Colonic mucosa (tissue), 4 donors: ENCODE results near the gene ENOSF1. TPM values are rescaled to one million over a fixed set of nuclear protein-coding genes. Genes with fewer than 3 reads are reported as not detected.
A peak's percentile ranks its signal among the peaks of the same experiment; 100 is the strongest.
"Not testable (repeated sequence)": the region's sequence is repeated elsewhere in the genome, so short reads cannot be mapped to it uniquely, and the experiment has no call there.

Experiments
- DNase-seq: peaks from one replicate; pipeline ENCODE4 v3.0.0-alpha.2; 2020
- H3K27ac ChIP-seq: fragments of 200-600 bp; one replicate; pipeline ENCODE4 v1.8.0; 2021
- H3K27me3 ChIP-seq: fragments of 200-600 bp; one replicate; pipeline ENCODE4 v1.8.0; 2021
- H3K36me3 ChIP-seq: fragments of 200-600 bp; one replicate; pipeline ENCODE4 v1.8.0; 2021
- H3K4me1 ChIP-seq: fragments of 200-600 bp; one replicate; pipeline ENCODE4 v1.8.0; 2021; ENCODE audit warnings: mild to moderate bottlenecking
- H3K4me3 ChIP-seq: fragments of 200-600 bp; one replicate; pipeline ENCODE4 v1.8.0; 2021
- H3K9ac ChIP-seq, 2 donors: one replicate each; pipeline ENCODE4 v1.7.0; 2013; ENCODE audit warnings: control low read depth in 2 of 2, low read depth in 2 of 2, low read length in 2 of 2
- H3K9me3 ChIP-seq: fragments of 200-600 bp; one replicate; pipeline ENCODE4 v1.8.0; 2021
- intact Hi-C: fragments of 100-400 bp; cut with DNase I; formaldehyde crosslinking; loops from one replicate; pipeline ENCODE4 v1.14.1; 2022
- total RNA-seq, 2 donors: library from RNA; stranded (reverse); fragmentation: NEBNext Ultra II Directional in 1 of 2; extraction: Animal tissue kit (Norgen Biotek cat#: 25700) in 1 of 2; gene quantifications; one replicate each; pipeline ENCODE4 v1.2.1, GENCODE V29; 2021
- TF ChIP-seq, protein P1 (sequence below): fragments of 200-600 bp; IDR thresholded peaks from one replicate; pipeline ENCODE4 v1.8.0; 2022; ENCODE audit warnings: antibody characterized with exemption, mild to moderate bottlenecking
- donor health status: healthy.
- donor health status: DM: no; HTN: no; CAD: no.
- donor health status: DM: no; HTN: no; CAD: no.

Gene ENOSF1
- total RNA-seq, 2 donors from 2014 or later: 51.7 to 103 TPM

- no peak for DNase-seq
- H3K9ac ChIP-seq: no peak overlapping the region
- TF ChIP-seq, protein P1, sequence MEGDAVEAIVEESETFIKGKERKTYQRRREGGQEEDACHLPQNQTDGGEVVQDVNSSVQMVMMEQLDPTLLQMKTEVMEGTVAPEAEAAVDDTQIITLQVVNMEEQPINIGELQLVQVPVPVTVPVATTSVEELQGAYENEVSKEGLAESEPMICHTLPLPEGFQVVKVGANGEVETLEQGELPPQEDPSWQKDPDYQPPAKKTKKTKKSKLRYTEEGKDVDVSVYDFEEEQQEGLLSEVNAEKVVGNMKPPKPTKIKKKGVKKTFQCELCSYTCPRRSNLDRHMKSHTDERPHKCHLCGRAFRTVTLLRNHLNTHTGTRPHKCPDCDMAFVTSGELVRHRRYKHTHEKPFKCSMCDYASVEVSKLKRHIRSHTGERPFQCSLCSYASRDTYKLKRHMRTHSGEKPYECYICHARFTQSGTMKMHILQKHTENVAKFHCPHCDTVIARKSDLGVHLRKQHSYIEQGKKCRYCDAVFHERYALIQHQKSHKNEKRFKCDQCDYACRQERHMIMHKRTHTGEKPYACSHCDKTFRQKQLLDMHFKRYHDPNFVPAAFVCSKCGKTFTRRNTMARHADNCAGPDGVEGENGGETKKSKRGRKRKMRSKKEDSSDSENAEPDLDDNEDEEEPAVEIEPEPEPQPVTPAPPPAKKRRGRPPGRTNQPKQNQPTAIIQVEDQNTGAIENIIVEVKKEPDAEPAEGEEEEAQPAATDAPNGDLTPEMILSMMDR: peak; percentile 55
- H3K9me3 ChIP-seq: no peaks in the 10 kb centered on the region
- no peak overlapping the region for H3K27ac ChIP-seq
- H3K36me3 ChIP-seq: no peaks in the 10 kb centered on the region
- H3K4me1 ChIP-seq: no peaks in the 10 kb centered on the region
- intact Hi-C loops: loop anchor here (2.0 kb wide), 1 partner anchor 89 kb away; no protein-coding TSS in a partner anchor
- no peaks in the 10 kb centered on the region for H3K27me3 ChIP-seq
- H3K4me3 ChIP-seq: no peak overlapping the region
Measured at GRCh38 chr18:741931-742512, 29.6 kb upstream of the ENOSF1 start.

- no peak overlapping the region for H3K9ac ChIP-seq
- no peaks in the 10 kb centered on the region for H3K27me3 ChIP-seq
- no peaks in the 10 kb centered on the region for H3K9me3 ChIP-seq
- TF ChIP-seq, protein P1: no peak
- H3K4me3 ChIP-seq: no peak overlapping the region
- no peak overlapping the region for H3K27ac ChIP-seq
- H3K36me3 ChIP-seq: no peaks in the 10 kb centered on the region
- no peaks in the 10 kb centered on the region for H3K4me1 ChIP-seq
- DNase-seq: no peak
- intact Hi-C loops: no loop called here
Measured at GRCh38 chr18:732371-732770, 19.9 kb upstream of the ENOSF1 start.

DNA sequence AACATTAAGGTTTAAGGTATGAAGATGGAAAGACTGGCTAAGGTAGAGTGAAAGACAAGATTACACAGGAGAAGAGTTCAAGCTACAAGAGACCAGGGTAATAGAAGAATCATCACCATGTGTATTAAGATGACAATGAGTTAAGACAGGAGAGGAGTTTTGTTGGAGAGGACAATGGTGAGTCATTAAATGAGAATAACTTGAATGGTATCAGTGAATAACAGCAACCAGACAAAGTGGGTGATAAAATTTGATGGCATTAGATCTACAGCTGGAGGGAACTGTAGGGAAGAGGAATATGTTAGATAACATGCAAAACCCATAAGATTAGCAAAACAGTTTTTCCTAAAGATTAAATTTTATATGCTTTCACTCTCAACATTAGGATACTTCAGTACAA, 18.8 kb upstream of the ENOSF1 start:
- intact Hi-C loops: no loop called here
- DNase-seq: no peak
- H3K36me3 ChIP-seq: no peaks in the 10 kb centered on the region
- no peaks in the 10 kb centered on the region for H3K4me1 ChIP-seq
- TF ChIP-seq, protein P1: no peak
- H3K27me3 ChIP-seq: no peaks in the 10 kb centered on the region
- H3K9me3 ChIP-seq: no peaks in the 10 kb centered on the region
- H3K4me3 ChIP-seq: no peak overlapping the region
- no peak overlapping the region for H3K9ac ChIP-seq
- H3K27ac ChIP-seq: no peak overlapping the region

- TF ChIP-seq, protein P1: no peak
- H3K27me3 ChIP-seq: no peaks in the 10 kb centered on the region
- H3K4me3 ChIP-seq: no peak overlapping the region
- no peak for DNase-seq
- H3K36me3 ChIP-seq: no peaks in the 10 kb centered on the region
- no peaks in the 10 kb centered on the region for H3K9me3 ChIP-seq
- intact Hi-C loops: no loop called here
- no peak overlapping the region for H3K27ac ChIP-seq
- no peaks in the 10 kb centered on the region for H3K4me1 ChIP-seq
- H3K9ac ChIP-seq: no peak overlapping the region
Measured at GRCh38 chr18:730692-731091, 18.3 kb upstream of the ENOSF1 start.

- H3K9ac ChIP-seq, H3K27ac ChIP-seq, intact Hi-C loops: not testable (repeated sequence)
Measured at GRCh38 chr18:730120-730519, 17.7 kb upstream of the ENOSF1 start.

GRCh38 chr18:725646-726045, 13.2 kb upstream of the ENOSF1 start:
- Histone ChIP-seq H3K4me1 (no peaks in the 10 kb centered on the region), H3K9ac (no peak overlapping the region), H3K27ac (no peak overlapping the region), H3K9me3 (no peaks in the 10 kb centered on the region), H3K4me3 (no peak overlapping the region), H3K27me3 (no peaks in the 10 kb centered on the region), H3K36me3 (no peaks in the 10 kb centered on the region)
- TF ChIP-seq, protein P1: no peak
- intact Hi-C loops: no loop called here
- no peak for DNase-seq

More at GRCh38 chr18:730120-730519, 17.7 kb upstream of the ENOSF1 start:
- H3K4me3 ChIP-seq, H3K9me3 ChIP-seq, H3K36me3 ChIP-seq, H3K4me1 ChIP-seq, H3K27me3 ChIP-seq, DNase-seq: not testable (repeated sequence)
